VCaP (cell line): ENCODE results near the gene SLC24A1.
"Not testable (repeated sequence)": the region's sequence is repeated elsewhere in the genome, so short reads cannot be mapped to it uniquely, and the experiment has no call there.

Source experiments
- H3K27ac ChIP-seq: fragments of 450-650 bp; 2 replicates; pipeline ENCODE4 v1.5.1; 2017
- CTCF ChIP-seq: fragments of 450-650 bp; conservative IDR thresholded peaks from 2 replicates; pipeline ENCODE4 v1.5.1; 2017; ENCODE audit warnings: mild to moderate bottlenecking, moderate library complexity

SLC24A1 gene

GRCh38 chr15:65610871-65611718, 10.6 kb upstream of the SLC24A1 start, which contains the start of gene INTS14:
INTS14 (minus strand) TSS chr15:65611131; CDS start chr15:65607380, 3,751 bp downstream.
- H3K27ac ChIP-seq = peak within 1 kb of the TSS; percentile 95
- TF ChIP-seq CTCF = peak; percentile 88

GRCh38 chr15:65611888-65612615, 9.7 kb upstream of the SLC24A1 start:
- H3K27ac ChIP-seq = peak overlapping the region; percentile 95
- TF ChIP-seq CTCF = no peak

- H3K27ac ChIP-seq = peak overlapping the region; percentile 95
- TF ChIP-seq CTCF = no peak
These were observed 9.2 kb upstream of the SLC24A1 start for GRCh38 chr15:65612616-65612946.

- H3K27ac ChIP-seq = no peak overlapping the region
- TF ChIP-seq CTCF = no peak
These were observed 8.6 kb upstream of the SLC24A1 start for GRCh38 chr15:65612949-65613744.

GRCh38 chr15:65615887-65616286, 5.9 kb upstream of the SLC24A1 start:
- not testable (repeated sequence) for H3K27ac ChIP-seq

GRCh38 chr15:65618560-65619109, 3.1 kb upstream of the SLC24A1 start:
- H3K27ac ChIP-seq = no peak overlapping the region
- no peak for TF ChIP-seq CTCF

- no peak overlapping the region for H3K27ac ChIP-seq
- no peak for TF ChIP-seq CTCF
These were observed 2.0 kb upstream of the SLC24A1 start for GRCh38 chr15:65619626-65620290.
